GM12865 (cell line): ENCODE data around the gene CACNG6.

Experiments
- DNase-seq: peaks from one replicate; pipeline ENCODE4 v3.0.0; 2010; ENCODE audit warnings: low read depth
- H3K4me3 ChIP-seq: 2 replicates; pipeline ENCODE4 v1.5.1; 2011; ENCODE audit warnings: mild to moderate bottlenecking, low read depth, low read length, control low read depth
- TF ChIP-seq, protein P1 (sequence below): IDR thresholded peaks from 2 replicates; pipeline ENCODE4 v1.5.1; 2011; ENCODE audit warnings: low read length, control low read depth, low read depth, inconsistent platforms; ENCODE audit not compliant: insufficient read depth; ENCODE audit errors: missing control alignments

Gene CACNG6, protein sequence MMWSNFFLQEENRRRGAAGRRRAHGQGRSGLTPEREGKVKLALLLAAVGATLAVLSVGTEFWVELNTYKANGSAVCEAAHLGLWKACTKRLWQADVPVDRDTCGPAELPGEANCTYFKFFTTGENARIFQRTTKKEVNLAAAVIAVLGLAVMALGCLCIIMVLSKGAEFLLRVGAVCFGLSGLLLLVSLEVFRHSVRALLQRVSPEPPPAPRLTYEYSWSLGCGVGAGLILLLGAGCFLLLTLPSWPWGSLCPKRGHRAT

DNA sequence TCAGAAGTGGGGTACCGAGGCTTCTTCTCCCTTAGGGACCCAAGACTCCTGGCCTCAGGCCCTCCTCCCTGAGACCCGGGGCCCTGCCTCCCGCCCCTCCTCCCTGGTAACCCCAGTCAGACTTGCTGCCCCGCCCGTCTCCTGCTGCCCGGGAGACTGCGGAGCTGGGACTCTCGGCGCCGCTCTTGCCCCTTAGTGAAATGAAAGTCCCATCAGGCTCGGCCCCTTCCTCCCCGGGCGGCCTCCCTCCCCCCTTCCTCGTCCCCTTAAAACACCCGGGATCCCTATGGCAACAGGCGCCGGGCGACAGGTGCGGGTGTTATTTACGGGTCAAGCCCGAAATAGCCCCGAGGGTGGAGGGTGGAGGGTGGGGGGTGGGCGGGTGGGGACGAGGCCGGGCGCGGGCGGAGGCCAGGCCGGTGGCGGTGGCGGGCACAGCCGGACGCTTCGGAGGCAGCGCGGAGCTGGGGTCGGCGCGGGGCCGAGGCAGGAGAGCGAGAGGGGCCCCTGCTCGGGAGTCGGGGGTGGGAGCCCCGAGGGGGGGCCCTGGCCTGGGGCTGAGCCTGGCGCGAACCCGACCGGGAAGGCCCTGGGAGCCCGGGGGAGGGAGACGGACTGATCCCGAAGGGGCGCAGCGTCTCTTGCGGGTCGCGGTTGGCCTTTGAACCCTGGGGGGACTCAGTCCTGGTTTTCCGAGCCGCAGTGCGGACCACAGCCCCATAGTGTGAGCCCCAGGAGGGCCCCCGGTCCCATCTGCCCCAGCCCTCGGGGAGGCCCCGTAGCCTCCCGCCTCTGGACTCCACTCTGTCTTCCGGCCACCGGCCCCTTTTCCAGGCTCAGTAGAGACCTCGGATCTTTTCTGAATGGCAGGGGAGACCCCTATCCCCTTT, at the start of gene CACNG6:
Gene CACNG6 (plus strand): TSS at position 414 of the 890 bp plus-strand sequence. CDS start 1,241 bp downstream, outside the sequence.
- H3K4me3 ChIP-seq, result no peak within 1 kb of the TSS
- TF ChIP-seq, protein P1, sequence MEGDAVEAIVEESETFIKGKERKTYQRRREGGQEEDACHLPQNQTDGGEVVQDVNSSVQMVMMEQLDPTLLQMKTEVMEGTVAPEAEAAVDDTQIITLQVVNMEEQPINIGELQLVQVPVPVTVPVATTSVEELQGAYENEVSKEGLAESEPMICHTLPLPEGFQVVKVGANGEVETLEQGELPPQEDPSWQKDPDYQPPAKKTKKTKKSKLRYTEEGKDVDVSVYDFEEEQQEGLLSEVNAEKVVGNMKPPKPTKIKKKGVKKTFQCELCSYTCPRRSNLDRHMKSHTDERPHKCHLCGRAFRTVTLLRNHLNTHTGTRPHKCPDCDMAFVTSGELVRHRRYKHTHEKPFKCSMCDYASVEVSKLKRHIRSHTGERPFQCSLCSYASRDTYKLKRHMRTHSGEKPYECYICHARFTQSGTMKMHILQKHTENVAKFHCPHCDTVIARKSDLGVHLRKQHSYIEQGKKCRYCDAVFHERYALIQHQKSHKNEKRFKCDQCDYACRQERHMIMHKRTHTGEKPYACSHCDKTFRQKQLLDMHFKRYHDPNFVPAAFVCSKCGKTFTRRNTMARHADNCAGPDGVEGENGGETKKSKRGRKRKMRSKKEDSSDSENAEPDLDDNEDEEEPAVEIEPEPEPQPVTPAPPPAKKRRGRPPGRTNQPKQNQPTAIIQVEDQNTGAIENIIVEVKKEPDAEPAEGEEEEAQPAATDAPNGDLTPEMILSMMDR, result no peak
- DNase-seq, result no peak

DNA sequence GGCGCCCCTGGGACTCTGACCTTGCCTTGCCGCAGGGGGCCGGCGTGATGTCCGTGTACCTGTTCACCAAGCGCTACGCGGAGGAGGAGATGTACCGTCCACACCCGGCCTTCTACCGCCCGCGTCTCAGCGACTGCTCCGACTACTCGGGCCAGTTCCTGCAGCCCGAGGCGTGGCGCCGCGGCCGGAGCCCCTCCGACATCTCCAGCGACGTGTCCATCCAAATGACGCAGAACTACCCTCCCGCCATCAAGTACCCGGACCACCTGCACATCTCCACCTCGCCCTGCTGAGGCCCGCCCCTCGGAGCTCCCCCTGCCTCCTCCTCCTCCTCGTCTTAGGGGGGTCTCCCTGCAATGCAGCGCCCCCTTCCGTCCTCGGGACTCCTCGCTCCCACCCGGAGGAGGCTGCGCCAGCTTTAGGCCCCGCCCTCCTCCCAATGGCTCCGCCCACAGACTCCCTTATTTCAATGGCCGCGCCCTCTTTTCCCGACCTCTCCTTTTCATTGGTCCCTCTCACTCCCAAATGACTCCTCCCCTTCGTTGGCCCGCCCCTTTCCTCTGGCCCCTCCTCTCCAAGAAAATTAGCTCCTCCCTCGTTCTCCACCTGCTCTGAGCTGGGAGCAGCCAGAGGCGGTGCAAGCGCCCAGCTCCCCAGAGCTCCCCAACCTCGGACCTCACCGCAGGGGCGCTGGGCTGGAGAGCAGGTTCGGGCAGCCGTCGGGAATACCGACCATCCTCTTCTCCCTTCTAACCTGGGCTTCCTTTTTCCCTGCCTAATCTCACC, 49.2 kb upstream of the CACNG6 start:
- H3K4me3 ChIP-seq, result no peak overlapping the region
- no peak for DNase-seq
- TF ChIP-seq, protein P1, result no peak

GRCh38 chr19:53944416-53944815, 47.0 kb upstream of the CACNG6 start:
- TF ChIP-seq, protein P1, result no peak
- DNase-seq, result no peak
- H3K4me3 ChIP-seq, result no peak overlapping the region

- no peak overlapping the region for H3K4me3 ChIP-seq
- TF ChIP-seq, protein P1, result no peak
- DNase-seq, result no peak
These were observed 46.5 kb upstream of the CACNG6 start for GRCh38 chr19:53944933-53945332.

GRCh38 chr19:53945441-53945840, 46.0 kb upstream of the CACNG6 start:
- H3K4me3 ChIP-seq, result no peak overlapping the region
- TF ChIP-seq, protein P1, result no peak
- no peak for DNase-seq

DNA sequence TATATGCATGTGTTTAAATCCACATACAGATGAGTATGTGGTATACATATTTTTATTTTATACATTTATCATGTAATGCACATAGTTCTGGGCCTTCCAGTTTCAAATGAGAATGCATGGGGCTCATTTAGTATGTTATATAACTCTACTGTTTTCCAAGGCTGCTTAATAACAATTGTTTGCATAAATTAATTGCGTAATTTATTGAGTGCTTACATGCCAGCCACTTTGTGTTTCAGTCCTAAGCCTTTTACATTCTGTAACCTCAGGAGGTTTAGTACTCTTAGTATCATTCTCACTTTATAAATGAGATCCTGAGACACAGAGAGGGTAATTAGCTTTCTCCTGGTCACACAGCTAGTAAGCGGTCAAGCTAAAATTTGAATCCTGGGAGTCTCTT, 45.4 kb upstream of the CACNG6 start:
- TF ChIP-seq, protein P1, result no peak
- H3K4me3 ChIP-seq, result no peak overlapping the region
- no peak for DNase-seq
